Head of caudate nucleus (tissue), 42 donors: ENCODE measurements around the gene MT1E.

ENCODE experiments used
- DNase-seq, 42 donors: peaks; one replicate each; pipeline versions ENCODE4 v3.0.0 to v3.0.0-alpha.2; 2020 to 2021; ENCODE audit warnings: mixed read lengths in 7 of 42
- intact Hi-C: fragments of 100-400 bp; cut with DNase I; formaldehyde crosslinking; loops from one replicate; pipeline ENCODE4 v1.15.0; 2022

MT1E gene

GRCh38 chr16:56637814-56638750 lies 12.5 kb downstream of the MT1E start, which contains the start of gene MT1A:
Gene MT1A, plus strand, starts transcription at chr16:56638666. Its CDS starts 73 bp downstream, at chr16:56638739.
- intact Hi-C loops: no loop called here
- peak in 34 of 42 donors; percentile 19 to 79 (median 56) for DNase-seq

DNA sequence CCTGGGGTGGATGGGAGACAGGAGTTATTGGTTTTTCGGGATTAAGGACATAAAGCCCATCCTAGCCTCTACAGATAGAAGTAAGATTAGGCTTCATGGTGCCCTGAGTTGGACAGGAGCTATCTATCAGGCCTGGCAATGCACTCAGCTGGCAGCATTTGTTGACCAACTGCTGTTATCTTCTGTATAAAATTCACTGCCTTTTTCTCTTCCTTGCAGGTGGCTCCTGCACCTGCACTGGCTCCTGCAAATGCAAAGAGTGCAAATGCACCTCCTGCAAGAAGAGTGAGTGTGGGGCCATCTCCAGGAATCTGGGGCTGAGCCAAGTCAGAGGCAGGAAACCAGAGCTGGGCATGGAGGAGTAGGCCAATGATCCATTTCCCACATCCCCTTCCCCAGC lies 13.5 kb downstream of the MT1E start:
- intact Hi-C loops: no loop called here

GRCh38 chr16:56640076-56640475 lies 14.5 kb downstream of the MT1E start:
- no peak for DNase-seq
- intact Hi-C loops: no loop called here

More for the DNA sequence above, 13.5 kb downstream of the MT1E start:
- DNase-seq: no peak

- no peak for DNase-seq
- intact Hi-C loops: no loop called here
Measured at GRCh38 chr16:56641166-56641565, 15.6 kb downstream of the MT1E start.

DNA sequence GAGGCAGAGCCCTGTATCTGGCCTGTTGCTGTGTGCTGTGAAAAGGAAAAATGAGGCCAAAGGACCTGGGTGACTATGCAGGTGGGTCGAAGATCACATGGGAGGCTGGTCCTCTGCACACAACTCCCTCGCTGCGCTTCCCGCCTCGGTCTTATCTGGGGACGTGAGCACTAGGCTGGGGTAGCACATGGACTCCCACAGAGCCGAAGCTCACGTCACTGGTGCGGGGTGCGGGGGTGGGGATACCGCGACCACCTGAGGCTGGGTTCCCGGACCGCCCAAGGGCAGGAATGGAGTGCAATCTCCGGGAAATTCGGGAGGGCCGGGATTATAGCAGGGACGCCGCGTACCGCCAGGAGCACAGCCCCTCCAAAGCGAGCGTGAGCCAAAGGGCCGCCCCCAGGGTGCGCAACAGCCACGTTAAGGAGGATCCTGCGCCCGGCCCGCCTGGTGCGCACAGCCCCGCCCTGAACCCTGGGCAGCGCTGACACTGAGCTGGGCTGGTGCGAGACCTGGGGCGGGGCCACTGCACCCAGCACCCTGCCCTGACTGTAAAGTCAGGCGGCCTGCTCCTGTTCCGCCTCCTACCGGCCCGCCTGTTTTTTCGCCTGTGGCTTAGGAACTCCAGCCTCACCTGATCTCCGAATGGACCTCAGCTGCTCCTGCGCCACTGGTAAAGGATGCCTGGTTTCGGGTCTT lies 17.6 kb downstream of the MT1E start:
- DNase-seq: peak in 27 of 42 donors; percentile 31 to 74 (median 51)

GRCh38 chr16:56643833-56644232 lies 18.3 kb downstream of the MT1E start:
- no peak for DNase-seq
- intact Hi-C loops: no loop called here

More for the DNA sequence above, 17.6 kb downstream of the MT1E start:
- intact Hi-C loops: no loop called here

DNA sequence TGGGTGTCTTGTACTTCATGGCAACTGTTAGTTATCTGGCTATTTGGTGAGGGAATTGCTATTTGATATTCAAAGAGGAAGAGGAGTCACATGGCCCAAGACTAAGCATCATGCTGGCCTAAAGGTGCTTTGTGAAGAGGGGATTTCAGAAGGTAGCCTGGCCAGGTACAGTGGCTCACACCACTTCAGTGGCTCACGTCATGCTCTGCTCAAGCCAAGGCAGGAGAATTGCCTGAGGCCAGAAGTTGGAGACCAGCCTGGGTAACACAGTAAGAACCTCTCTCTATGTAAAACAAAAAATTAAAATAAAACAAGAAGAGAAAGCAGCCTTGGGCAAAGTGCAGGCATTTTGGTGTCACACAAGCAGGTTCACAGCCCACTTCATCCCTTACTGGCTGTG lies 19.7 kb downstream of the MT1E start:
- intact Hi-C loops: no loop called here
- DNase-seq: no peak

GRCh38 chr16:56645838-56646237 lies 20.3 kb downstream of the MT1E start:
- intact Hi-C loops: no loop called here
- DNase-seq: no peak

DNA sequence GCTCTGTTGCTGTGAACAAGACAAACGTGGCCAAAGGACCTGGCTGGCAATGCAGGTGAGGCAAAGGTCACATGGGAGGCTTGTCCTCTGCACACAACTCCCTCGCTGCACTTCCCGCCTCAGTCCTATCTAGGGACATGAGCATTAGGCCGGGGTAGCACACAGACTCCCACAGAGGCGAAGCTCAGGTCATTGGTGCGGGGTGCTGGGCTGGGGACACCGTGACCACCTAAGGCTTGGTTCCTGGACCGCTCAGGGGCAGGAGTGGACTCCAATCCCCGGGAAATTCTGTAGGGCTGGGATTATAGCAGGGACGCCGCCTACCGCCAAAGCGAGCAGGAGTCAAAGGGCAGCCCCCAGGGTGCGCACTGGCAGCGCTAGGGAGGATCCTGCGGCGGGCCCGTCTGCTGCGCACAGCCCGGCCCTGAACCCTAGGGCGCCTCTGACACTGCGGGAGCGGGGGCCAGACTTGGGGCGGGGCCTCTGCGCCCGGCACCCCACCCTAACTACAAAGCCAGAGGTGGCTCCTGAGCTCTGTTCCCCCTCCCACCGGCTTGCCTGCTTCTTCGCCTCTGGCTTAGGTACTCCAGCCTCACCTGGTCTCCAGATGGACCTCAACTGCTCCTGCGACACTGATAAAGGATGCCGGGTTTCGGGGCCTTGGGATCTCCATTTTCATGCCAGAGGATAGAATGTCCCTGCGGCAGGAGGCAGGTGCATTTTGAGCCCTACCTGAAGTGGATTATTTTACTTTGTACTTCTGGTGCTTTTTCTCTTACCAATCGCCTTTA lies 22.3 kb downstream of the MT1E start:
- DNase-seq: no peak
- intact Hi-C loops: no loop called here

GRCh38 chr16:56649271-56649670 lies 23.7 kb downstream of the MT1E start:
- no peak for DNase-seq
- intact Hi-C loops: no loop called here

DNA sequence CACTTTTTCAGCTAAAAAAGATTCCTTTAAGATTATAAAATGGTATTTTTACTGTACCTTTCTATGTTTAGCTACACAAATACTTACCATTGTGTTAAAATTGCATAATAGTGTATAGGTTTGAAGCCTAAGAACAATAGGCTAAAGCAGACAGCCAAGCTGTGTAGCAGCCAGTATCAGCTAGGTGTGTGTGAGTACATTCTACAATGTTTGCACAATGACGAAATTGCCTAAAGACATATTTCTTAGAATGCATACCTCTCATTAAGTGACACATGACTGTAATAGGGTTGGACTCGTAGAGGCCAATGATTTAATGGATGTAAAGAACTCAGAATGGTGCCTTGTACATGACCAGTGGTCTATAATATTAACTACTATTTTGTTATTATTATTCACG lies 24.2 kb downstream of the MT1E start:
- DNase-seq: no peak

DNA sequence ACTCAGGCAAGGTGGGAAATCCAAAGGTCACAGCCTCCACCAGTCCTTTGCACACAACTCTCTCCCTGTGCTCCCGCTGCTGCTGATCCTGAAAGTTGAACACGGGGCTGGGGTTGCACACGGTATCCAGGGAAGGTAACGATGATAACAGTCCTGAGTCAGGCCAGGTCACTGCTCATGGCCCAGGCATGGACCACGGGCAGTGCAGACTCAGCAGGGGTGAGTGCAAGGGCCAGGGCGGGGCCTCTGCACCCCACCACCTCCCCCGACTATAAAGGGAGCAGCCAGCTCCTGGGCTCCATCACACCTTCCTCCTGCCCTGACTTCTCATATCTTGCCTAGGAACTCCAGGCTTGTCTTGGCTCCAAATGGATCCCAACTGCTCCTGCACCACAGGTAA lies 26.0 kb downstream of the MT1E start, which contains the start of gene MT1B:
Gene MT1B, plus strand, starts transcription at position 301 of the 400 bp plus-strand sequence. Its CDS starts 68 bp downstream, at position 369.
- no peak for DNase-seq
- intact Hi-C loops: no loop called here

More for the DNA sequence above, 24.2 kb downstream of the MT1E start:
- intact Hi-C loops: no loop called here

DNA sequence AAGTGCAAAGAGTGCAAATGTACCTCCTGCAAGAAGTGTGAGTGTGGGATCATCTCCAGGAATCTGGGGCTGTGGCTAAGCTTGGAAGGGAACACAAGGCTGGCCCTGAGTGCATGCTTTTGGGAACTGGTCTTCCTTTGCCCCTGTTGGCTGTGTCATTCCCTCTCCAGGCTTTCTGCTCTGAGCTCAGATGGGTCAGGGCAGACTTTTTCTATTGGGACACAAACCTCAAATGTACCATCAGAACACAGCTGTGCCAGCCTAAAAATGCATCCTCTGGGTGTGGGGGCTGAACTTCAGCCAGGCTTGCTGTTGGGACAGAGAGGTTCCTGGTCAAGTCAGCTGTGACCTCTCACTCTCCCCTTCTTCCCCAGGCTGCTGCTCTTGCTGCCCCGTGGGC lies 27.0 kb downstream of the MT1E start:
- no peak for DNase-seq
- intact Hi-C loops: no loop called here

GRCh38 chr16:56653218-56653617 lies 27.6 kb downstream of the MT1E start:
- intact Hi-C loops: no loop called here
- DNase-seq: no peak

DNA sequence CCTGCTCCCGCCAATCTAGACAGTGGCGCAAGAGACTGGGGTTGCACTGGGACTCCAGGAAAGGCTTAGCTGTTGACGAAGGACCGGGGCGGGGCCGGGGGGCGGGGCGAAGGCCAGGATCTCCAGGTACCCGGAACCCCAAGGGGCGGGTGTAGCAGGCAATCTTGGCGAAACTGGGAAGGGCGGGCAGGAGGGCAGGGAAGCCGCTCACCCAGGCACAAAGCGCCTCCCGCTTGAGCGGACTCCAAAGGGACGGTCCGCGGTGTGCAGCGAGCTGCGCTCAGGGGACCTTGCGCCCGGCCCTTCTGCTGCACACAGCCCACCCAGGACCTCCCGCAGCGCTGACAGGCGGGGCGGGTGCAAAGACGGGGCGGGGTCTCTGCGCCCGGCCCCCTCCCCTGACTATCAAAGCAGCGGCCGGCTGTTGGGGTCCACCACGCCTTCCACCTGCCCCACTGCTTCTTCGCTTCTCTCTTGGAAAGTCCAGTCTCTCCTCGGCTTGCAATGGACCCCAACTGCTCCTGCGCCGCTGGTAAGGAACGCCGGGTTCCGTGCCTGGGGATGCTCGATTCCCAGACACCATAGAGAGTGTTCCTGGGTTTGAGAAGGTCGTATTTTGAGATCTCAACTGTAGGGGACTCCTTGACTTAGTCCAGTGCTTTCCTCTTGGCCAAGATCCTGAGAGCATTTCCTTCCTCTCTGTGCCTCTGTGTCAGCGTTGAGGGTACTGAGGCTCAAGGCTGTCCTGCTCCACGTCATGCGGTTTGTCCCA lies 32.2 kb downstream of the MT1E start, which contains the start of gene MT1F:
Gene MT1F, plus strand, starts transcription at position 405 of the 772 bp plus-strand sequence. Its CDS starts 100 bp downstream, at position 505.
- DNase-seq: peak in 40 of 42 donors; percentile 15 to 73 (median 52)
- intact Hi-C loops: no loop called here

- DNase-seq: peak in 7 of 42 donors; percentile 11 to 48 (median 24)
- intact Hi-C loops: no loop called here
Measured at GRCh38 chr16:56658327-56658875, 32.8 kb downstream of the MT1E start.

- peak in 31 of 42 donors; percentile 36 to 78 (median 57) for DNase-seq
- intact Hi-C loops: no loop called here
Measured at GRCh38 chr16:56662357-56663354, 37.1 kb downstream of the MT1E start.
